ENCODE measurements around the gene COL18A1.

- TF ChIP-seq, protein P1, sequence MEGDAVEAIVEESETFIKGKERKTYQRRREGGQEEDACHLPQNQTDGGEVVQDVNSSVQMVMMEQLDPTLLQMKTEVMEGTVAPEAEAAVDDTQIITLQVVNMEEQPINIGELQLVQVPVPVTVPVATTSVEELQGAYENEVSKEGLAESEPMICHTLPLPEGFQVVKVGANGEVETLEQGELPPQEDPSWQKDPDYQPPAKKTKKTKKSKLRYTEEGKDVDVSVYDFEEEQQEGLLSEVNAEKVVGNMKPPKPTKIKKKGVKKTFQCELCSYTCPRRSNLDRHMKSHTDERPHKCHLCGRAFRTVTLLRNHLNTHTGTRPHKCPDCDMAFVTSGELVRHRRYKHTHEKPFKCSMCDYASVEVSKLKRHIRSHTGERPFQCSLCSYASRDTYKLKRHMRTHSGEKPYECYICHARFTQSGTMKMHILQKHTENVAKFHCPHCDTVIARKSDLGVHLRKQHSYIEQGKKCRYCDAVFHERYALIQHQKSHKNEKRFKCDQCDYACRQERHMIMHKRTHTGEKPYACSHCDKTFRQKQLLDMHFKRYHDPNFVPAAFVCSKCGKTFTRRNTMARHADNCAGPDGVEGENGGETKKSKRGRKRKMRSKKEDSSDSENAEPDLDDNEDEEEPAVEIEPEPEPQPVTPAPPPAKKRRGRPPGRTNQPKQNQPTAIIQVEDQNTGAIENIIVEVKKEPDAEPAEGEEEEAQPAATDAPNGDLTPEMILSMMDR (IDR thresholded peaks at IDR 0.05), result no peak
- no peak for TF ChIP-seq EZH2 (IDR thresholded peaks at IDR 0.05; ENCODE audit: borderline replicate concordance, insufficient read depth, low read depth, low read length, poor library complexity, severe bottlenecking)
Observed at GRCh38 chr21:45537111-45537745, 132.3 kb downstream of the COL18A1 start.
